RCC 7860 (cell line): Measurements from ENCODE around the gene FAM13A.
"Not testable (repeated sequence)": the region's sequence is repeated elsewhere in the genome, so short reads cannot be mapped to it uniquely, and the experiment has no call there.

Experiments
- DNase-seq: peaks from one replicate; pipeline ENCODE4 v3.0.0-alpha.2; 2015; ENCODE audit warnings: low spot score
- FAIRE-seq: peaks from 2 replicates; lab custom pipeline; 2012; peaks lifted over from hg19 to GRCh38; lab: Jason Lieb, UNC

FAM13A gene

GRCh38 chr4:88964450-88964849, 92.5 kb downstream of the FAM13A start:
- FAIRE-seq (peak; percentile 88), DNase-seq (peak; percentile 79)

DNA sequence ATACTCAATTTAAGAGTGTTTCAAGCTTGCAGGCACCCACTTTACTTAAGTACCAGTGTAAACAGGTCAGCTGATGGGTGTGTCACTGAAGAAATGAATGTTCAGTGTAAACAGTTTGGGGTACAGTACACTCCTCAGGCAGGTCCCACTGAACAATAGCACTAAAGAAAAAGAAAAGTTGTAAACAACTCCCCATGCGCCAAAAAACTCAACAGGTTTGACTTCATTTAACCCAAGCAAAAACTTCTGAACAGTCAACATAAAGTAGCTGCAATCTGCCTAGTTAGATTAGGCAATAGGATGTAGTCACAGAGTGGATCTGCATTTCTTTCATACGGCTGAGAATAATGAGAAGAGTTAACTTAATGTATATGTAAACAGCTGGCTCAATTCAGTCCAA, 93.2 kb downstream of the FAM13A start:
- DNase-seq = no peak
- no peak for FAIRE-seq

DNA sequence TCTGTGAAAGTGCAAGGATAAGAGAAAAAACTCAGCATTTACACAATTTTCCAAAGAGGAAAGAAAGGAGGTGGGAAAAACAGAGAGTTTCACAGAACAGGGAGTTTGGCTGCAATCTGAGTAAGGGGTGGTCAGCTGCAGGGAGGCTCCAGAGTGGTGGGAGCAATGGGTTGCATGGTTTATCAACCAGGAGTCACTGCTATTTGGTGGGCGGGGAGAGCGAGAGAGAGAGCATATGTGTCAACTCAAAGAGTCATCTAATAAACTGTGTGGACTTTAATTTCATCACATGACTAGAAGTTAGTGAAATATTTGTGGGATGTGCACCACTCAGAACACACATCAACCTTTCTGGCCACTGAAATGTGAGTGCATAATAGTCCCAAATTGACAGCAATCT, 94.6 kb downstream of the FAM13A start:
- DNase-seq (no peak), FAIRE-seq (no peak)

- FAIRE-seq (no peak), DNase-seq (no peak)
These were observed 96.4 kb downstream of the FAM13A start for GRCh38 chr4:88960576-88960975.

DNA sequence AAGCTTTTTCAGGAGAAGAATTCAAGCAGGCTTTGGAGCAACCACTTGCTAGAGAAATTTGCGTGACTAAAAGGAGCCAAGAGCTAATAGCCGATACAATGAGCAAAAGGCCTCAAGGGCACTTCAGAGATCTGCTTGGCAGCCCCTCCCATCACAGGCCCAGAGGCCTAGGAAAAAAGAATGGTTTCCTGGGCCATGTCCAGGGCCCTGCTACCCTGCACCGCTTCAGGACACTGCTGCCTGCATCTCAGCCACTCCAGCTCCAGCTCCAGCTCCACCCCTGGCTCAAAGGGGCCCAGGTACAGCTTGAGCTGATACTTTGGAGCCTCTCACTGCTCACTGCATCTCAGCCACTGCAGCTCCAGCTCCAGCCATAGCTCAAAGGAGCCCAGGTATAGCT, 98.9 kb downstream of the FAM13A start:
- DNase-seq (no peak), FAIRE-seq (no peak)

- DNase-seq = no peak
- no peak for FAIRE-seq
These were observed 99.4 kb downstream of the FAM13A start for GRCh38 chr4:88957570-88957969.

- no peak for FAIRE-seq
- DNase-seq = no peak
These were observed 101.2 kb downstream of the FAM13A start for GRCh38 chr4:88955580-88956380.

- DNase-seq (no peak), FAIRE-seq (no peak)
These were observed 103.6 kb downstream of the FAM13A start for GRCh38 chr4:88953400-88953799.

GRCh38 chr4:88952081-88952480, 104.9 kb downstream of the FAM13A start:
- DNase-seq (no peak), FAIRE-seq (no peak)

DNA sequence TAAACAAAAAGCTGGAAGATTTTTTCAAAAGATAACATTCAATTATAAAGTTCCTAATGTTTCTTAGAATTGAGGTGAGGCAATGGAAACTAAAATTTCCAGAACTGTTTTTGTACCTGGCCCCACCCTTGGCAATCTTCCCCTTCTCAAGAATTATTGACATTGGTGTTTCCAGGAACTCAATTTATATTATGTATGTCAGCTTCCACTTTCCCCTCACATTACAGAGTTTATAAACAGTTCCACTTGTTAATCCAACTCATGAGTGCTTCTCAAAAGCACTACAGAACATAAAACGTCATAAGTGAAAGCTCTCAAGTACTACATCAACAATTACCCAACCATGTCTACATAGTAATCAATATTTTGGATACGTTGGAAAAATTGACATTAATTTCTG, 107.4 kb downstream of the FAM13A start:
- DNase-seq (no peak), FAIRE-seq (no peak)

DNA sequence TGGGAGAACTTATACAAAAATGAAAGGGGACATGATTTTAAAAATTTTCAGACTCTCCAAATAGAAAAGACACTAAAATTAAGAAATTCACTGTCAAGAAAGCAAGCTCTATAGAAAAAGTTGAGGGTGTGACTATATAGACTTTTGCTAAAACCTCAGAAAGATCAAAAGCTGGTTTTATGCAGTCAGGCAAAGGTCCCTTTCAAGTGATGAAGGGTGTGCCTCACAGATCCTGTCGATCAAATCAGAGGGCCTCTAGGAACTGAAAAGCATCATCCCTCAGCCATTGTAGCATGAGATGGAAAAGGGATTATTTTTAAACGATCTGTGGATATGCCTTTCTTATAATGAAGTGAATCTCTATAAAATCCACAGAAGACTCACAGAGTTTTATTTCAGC, 116.5 kb downstream of the FAM13A start:
- DNase-seq (no peak), FAIRE-seq (no peak)

- no peak for FAIRE-seq
- no peak for DNase-seq
These were observed 117.3 kb downstream of the FAM13A start for GRCh38 chr4:88939697-88940096.

GRCh38 chr4:88938138-88938537, 118.8 kb downstream of the FAM13A start:
- DNase-seq (no peak), FAIRE-seq (no peak)

GRCh38 chr4:88937081-88937480, 119.9 kb downstream of the FAM13A start:
- DNase-seq (no peak), FAIRE-seq (no peak)

- no peak for FAIRE-seq
These were observed 123.4 kb downstream of the FAM13A start for GRCh38 chr4:88933414-88934160.

DNA sequence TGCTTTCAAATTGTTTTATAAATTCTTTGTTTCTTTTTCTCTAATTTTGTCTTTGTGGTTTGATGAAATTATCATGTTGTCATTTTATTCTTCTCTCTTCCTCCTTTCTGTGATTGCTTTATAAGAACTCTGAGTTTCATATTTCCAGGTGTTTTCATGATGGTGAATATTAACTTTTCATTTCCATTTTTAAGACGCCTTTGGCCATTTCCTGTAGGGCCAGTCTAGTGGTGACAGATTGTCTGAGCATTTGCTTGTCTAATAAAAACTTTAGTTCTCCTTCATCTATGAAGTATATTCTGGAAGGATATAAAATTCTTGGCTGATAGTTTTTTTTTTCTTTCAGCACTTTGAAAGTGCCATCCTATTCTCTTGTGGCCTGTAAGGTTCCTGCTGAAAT, 128.1 kb downstream of the FAM13A start:
- FAIRE-seq = no peak
- DNase-seq = no peak

More at GRCh38 chr4:88933414-88934160, 123.4 kb downstream of the FAM13A start:
- DNase-seq = no peak

GRCh38 chr4:88927420-88927819, 129.6 kb downstream of the FAM13A start:
- DNase-seq (no peak), FAIRE-seq (no peak)

DNA sequence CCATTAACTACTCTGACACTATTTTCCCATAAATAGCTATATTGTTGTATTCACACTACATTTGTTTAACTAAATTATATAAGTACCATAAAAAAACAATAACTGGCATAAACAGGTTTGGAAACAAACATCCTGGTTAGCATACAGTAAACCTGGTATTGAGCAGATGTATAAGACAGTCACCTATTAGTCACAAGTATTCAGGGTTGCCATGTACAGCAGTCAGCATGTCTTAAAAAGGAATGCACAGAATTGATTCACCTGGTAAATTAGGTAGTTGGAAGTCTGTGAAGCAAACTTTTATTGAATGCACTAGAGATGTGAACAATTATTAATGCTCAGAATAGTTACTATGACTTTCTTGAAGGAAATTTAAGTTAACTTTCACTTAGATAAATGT, 137.9 kb downstream of the FAM13A start:
- no peak for FAIRE-seq
- no peak for DNase-seq

- not testable (repeated sequence) for FAIRE-seq, DNase-seq
These were observed 143.8 kb downstream of the FAM13A start for GRCh38 chr4:88913181-88913580.

GRCh38 chr4:88911246-88912212, 145.5 kb downstream of the FAM13A start:
- DNase-seq = no peak
- no peak for FAIRE-seq

DNA sequence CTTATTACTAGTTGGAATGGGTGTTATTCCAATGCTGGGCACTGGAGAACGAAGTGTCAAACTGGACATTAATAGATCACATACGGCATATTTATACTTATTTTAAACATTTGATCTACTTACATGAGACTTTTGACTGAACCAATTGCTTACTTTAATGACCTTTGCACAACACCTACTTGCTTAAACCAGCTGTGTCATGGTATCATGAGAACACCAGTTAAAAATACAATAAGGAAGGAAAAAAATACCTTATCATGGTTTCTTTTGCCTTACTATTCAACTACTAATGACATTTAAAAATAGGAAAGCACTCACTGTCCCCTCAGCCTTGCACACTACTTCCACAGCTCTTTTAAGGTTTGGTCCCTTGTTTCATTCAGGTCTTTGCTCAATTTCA, 146.9 kb downstream of the FAM13A start:
- FAIRE-seq (no peak), DNase-seq (no peak)
